DMS53 treated with DMSO at 0.1 percent for 48 hours (cell line): ENCODE results near the gene CSTF1.

ENCODE experiments used
- DNase-seq: peaks from one replicate; lab custom pipeline; 2025; ENCODE audit not compliant: unreplicated experiment; lab: John Stamatoyannopoulos, UW

CSTF1 gene

GRCh38 chr20:56392132-56392880, at the start of gene CSTF1, which contains the start of gene AURKA:
Gene CSTF1 (plus strand): TSS chr20:56392645. CDS start chr20:56395553, 2,908 bp downstream.
Gene AURKA (minus strand): TSS chr20:56392215. CDS start chr20:56388197, 4,018 bp downstream.
- DNase-seq = peak; percentile 96

GRCh38 chr20:56342783-56343182, 49.7 kb upstream of the CSTF1 start:
- DNase-seq = no peak

GRCh38 chr20:56343861-56344381, 48.5 kb upstream of the CSTF1 start:
- no peak for DNase-seq

GRCh38 chr20:56345911-56346310, 46.5 kb upstream of the CSTF1 start:
- no peak for DNase-seq

GRCh38 chr20:56347628-56348304, 44.7 kb upstream of the CSTF1 start:
- DNase-seq = no peak

- DNase-seq = no peak
Observed at GRCh38 chr20:56348305-56348693, 44.1 kb upstream of the CSTF1 start.

GRCh38 chr20:56348746-56349145, 43.7 kb upstream of the CSTF1 start:
- no peak for DNase-seq

GRCh38 chr20:56350842-56351241, 41.6 kb upstream of the CSTF1 start:
- DNase-seq = no peak

GRCh38 chr20:56352345-56353055, 39.9 kb upstream of the CSTF1 start:
- DNase-seq = no peak

- DNase-seq = no peak
Observed at GRCh38 chr20:56353356-56353755, 39.1 kb upstream of the CSTF1 start.

GRCh38 chr20:56358070-56358469, 34.4 kb upstream of the CSTF1 start:
- DNase-seq = no peak

- peak; percentile 64 for DNase-seq
Observed at GRCh38 chr20:56358600-56359211, 33.7 kb upstream of the CSTF1 start, which contains the start of gene FAM210B. Gene FAM210B (plus strand): TSS chr20:56358974. CDS start chr20:56359006, 32 bp downstream.

GRCh38 chr20:56359212-56360132, 33.0 kb upstream of the CSTF1 start:
- no peak for DNase-seq

- DNase-seq = no peak
Observed at GRCh38 chr20:56360133-56360907, 32.1 kb upstream of the CSTF1 start.

GRCh38 chr20:56360908-56361205, 31.6 kb upstream of the CSTF1 start:
- no peak for DNase-seq

GRCh38 chr20:56361900-56362299, 30.5 kb upstream of the CSTF1 start:
- DNase-seq = no peak

GRCh38 chr20:56362833-56363413, 29.5 kb upstream of the CSTF1 start:
- DNase-seq = no peak

GRCh38 chr20:56363491-56363890, 29.0 kb upstream of the CSTF1 start:
- no peak for DNase-seq
